Osteocyte (in vitro differentiated cells): ENCODE data around the gene PRKCZ. TPM values are rescaled to one million over a fixed set of nuclear protein-coding genes. Genes with fewer than 3 reads are reported as not detected.

Experiments
- DNase-seq: peaks from one replicate; pipeline ENCODE4 v3.0.0; 2021; ENCODE audit warnings: mixed read lengths; ENCODE audit not compliant: unreplicated experiment; ENCODE audit errors: extremely low spot score
- H3K27ac Mint-ChIP-seq: one replicate; pipeline ENCODE4 v1.8.0; 2021; ENCODE audit warnings: mild to moderate bottlenecking, mixed read lengths; ENCODE audit not compliant: unreplicated experiment
- H3K27me3 Mint-ChIP-seq: one replicate; pipeline ENCODE4 v1.8.0; 2021; ENCODE audit warnings: mixed read lengths; ENCODE audit not compliant: unreplicated experiment
- H3K36me3 Mint-ChIP-seq: one replicate; pipeline ENCODE4 v1.8.0; 2021; ENCODE audit warnings: mixed read lengths; ENCODE audit not compliant: unreplicated experiment
- H3K4me1 Mint-ChIP-seq: one replicate; pipeline ENCODE4 v1.8.0; 2021; ENCODE audit warnings: mixed read lengths; ENCODE audit not compliant: unreplicated experiment
- H3K4me3 Mint-ChIP-seq: one replicate; pipeline ENCODE4 v1.8.0; 2021; ENCODE audit warnings: mild to moderate bottlenecking, moderate library complexity, mixed read lengths; ENCODE audit not compliant: unreplicated experiment
- H3K9me3 Mint-ChIP-seq: one replicate; pipeline ENCODE4 v1.8.0; 2021; ENCODE audit warnings: mixed read lengths; ENCODE audit not compliant: unreplicated experiment
- total RNA-seq: library from RNA; stranded (reverse); gene quantifications from 2 replicates; pipeline ENCODE4 v1.2.1, GENCODE V29; 2021
- TF ChIP-seq, protein P1 (sequence below): fragments of 200-600 bp; sonication (generic); IDR thresholded peaks from 2 replicates; pipeline ENCODE4 v1.5.0; 2021; ENCODE audit warnings: antibody characterized with exemption, mild to moderate bottlenecking, moderate library complexity

The PRKCZ gene
- total RNA-seq, 1 donor from 2014 or later, result 3.1 TPM

- Mint-ChIP-seq H3K4me1 (peaks cover 37% of the 10 kb centered on the region), H3K4me3 (peak overlapping the region; percentile 38), H3K9me3 (no peaks in the 10 kb centered on the region), H3K36me3 (no peaks in the 10 kb centered on the region), H3K27me3 (no peaks in the 10 kb centered on the region), H3K27ac (peak overlapping the region; percentile 91)
- TF ChIP-seq, protein P1, sequence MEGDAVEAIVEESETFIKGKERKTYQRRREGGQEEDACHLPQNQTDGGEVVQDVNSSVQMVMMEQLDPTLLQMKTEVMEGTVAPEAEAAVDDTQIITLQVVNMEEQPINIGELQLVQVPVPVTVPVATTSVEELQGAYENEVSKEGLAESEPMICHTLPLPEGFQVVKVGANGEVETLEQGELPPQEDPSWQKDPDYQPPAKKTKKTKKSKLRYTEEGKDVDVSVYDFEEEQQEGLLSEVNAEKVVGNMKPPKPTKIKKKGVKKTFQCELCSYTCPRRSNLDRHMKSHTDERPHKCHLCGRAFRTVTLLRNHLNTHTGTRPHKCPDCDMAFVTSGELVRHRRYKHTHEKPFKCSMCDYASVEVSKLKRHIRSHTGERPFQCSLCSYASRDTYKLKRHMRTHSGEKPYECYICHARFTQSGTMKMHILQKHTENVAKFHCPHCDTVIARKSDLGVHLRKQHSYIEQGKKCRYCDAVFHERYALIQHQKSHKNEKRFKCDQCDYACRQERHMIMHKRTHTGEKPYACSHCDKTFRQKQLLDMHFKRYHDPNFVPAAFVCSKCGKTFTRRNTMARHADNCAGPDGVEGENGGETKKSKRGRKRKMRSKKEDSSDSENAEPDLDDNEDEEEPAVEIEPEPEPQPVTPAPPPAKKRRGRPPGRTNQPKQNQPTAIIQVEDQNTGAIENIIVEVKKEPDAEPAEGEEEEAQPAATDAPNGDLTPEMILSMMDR, result peak; percentile 33
- peak; percentile 96 for DNase-seq
Measured at GRCh38 chr1:2212532-2213491, 162.6 kb downstream of the PRKCZ start.

DNA sequence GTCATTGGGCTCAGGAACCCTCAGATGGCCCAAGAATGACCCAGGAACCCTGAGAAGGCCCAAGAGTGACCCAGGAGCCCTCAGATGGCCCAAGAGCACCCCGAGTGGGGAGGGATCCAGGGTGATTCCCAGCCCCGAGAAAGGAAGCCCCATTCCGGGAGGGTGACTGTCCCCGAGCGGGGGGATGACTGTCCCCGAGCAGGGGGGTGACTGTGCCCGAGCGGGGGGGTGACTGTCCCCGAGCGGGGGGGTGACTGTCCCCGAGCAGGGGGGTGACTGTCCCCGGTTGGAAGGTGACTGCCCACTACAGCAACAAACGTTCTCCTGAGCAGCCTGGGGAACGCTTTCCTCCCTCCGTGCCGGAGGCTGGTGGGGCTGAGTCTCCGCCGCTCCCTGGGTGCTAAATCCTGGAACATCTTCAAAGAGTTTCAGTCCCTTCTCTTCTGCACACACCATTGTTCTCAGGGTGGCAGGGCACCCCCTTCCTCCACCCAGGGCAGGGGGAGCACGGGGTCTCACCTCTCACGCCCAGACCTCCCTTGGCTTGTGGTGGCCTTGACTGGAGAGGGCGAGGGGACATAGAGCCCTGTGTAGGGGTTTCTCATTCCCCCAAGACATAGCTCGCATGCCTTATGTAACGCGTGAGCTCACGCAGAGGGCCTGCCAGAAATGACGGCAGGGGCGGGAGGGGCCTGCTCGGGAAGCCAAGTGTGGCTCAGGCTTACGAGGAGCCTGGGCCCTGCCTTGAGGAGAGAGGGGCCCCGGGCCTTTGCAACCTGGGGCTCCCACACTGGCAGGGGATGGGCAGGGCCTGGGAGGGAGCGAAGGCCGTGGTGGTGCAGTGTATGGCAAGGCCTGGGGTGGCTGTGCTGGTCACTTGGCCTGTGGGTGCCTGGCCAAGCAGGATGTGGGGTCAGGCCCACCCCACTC lies 163.6 kb downstream of the PRKCZ start:
- TF ChIP-seq, protein P1, result no peak
- Mint-ChIP-seq H3K27ac (peak overlapping the region; percentile 91), H3K4me1 (peaks cover 27% of the 10 kb centered on the region), H3K4me3 (no peak overlapping the region), H3K27me3 (no peaks in the 10 kb centered on the region), H3K36me3 (no peaks in the 10 kb centered on the region), H3K9me3 (no peaks in the 10 kb centered on the region)
- peak; percentile 83 for DNase-seq

DNA sequence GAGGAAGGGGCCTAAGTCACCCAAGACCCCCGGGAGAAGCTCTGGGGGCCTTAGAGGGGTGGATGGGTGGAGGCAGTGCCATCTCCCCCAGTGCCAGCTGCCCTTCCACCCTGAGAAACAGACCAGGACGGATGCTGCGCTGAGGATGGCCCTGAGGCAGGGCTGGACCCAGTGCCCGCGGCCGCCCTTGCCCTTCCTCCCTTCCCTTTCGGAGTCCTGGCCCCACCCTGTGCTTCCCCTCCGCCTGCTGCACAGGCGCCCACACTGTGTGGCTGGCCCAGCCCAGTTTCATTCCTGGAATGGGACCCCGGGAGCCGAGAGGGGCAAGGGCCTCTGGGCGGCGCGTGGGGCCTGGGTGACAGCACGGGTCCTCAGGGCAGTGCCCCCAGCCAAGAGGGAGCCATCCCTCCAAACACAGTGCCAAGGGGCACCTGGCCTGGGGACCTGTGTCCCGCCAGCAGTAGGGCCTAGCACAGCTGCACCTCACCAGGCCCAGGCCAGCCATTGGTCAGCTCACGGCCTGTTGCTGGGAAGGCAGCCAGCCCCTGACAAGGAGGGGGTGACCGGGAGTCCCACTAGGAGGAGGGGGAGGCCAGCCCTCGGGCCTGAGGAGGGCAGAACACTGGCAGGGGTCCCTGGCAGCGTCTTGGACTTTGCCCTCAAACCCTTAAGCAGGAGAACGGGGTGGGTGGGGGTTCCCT lies 164.5 kb downstream of the PRKCZ start:
- Mint-ChIP-seq H3K27me3 (no peaks in the 10 kb centered on the region), H3K4me1 (peaks cover 18% of the 10 kb centered on the region), H3K27ac (peak overlapping the region; percentile 70), H3K9me3 (no peaks in the 10 kb centered on the region), H3K36me3 (no peaks in the 10 kb centered on the region), H3K4me3 (no peak overlapping the region)
- TF ChIP-seq, protein P1, result no peak
- peak; percentile 83 for DNase-seq

- DNase-seq, result no peak
- Mint-ChIP-seq H3K27me3 (no peaks in the 10 kb centered on the region), H3K36me3 (no peaks in the 10 kb centered on the region), H3K4me1 (peaks cover 15% of the 10 kb centered on the region), H3K27ac (no peak overlapping the region), H3K4me3 (no peak overlapping the region), H3K9me3 (no peaks in the 10 kb centered on the region)
- TF ChIP-seq, protein P1, result no peak
Measured at GRCh38 chr1:2215329-2215728, 165.1 kb downstream of the PRKCZ start.
